HCT116 (cell line): ENCODE data around the gene SLC10A7. TPM values are rescaled to one million over a fixed set of nuclear protein-coding genes. Genes with fewer than 3 reads are reported as not detected.

Source experiments
- ATAC-seq: fragments of 200-7000 bp; cut with Tn5 transposase; 2 replicates; pipeline ENCODE4 v1.9.1; 2020; ENCODE audit warnings: mild to moderate bottlenecking, moderate library complexity
- BruUV-seq: library from RNA; stranded (reverse); fragments of 400-500 nt; replicated peaks from 2 replicates; lab custom pipeline; 2021; lab: Mats Ljungman, UMichigan
- CTCF ChIA-PET: fragments of 300-600 bp; sonication (Branson Sonifier 250); formaldehyde crosslinking; loops from one replicate; lab custom pipeline; 2021; ENCODE audit warnings: antibody characterized with exemption; lab: Charles Lee
- POLR2A ChIA-PET: fragments of 300-600, 350-600 bp; sonication (Branson Sonifier 250); formaldehyde crosslinking; loops from one replicate; lab custom pipeline; 2021; ENCODE audit warnings: antibody characterized with exemption; lab: Charles Lee
- RAD21 ChIA-PET, 2 experiments: fragments of 300-600 bp; sonication (Branson Sonifier 250); formaldehyde crosslinking; loops; one replicate each; lab custom pipeline; 2023; ENCODE audit warnings: low total read pairs in 2 of 2; ENCODE audit not compliant: uncharacterized antibody in 2 of 2, unreplicated experiment in 2 of 2, low non-redundant PET in 1 of 2; lab: Charles Lee
- DNase-seq: peaks from one replicate; pipeline ENCODE4 v3.0.0-alpha.2; 2010; ENCODE audit warnings: low read depth, low spot score
- H2AFZ ChIP-seq: fragments of 200-600 bp; shearing (Covaris generic), sonication (generic); 2 replicates; pipeline ENCODE4 v1.6.1; 2017; ENCODE audit warnings: low read depth, mixed run types, mixed read lengths, antibody characterized with exemption, low read length; ENCODE audit not compliant: poor library complexity, severe bottlenecking
- H3K27ac ChIP-seq: 2 replicates; pipeline ENCODE4 v1.5.1; 2012; ENCODE audit warnings: low read depth, low read length
- H3K27me3 ChIP-seq: fragments of 200-600 bp; sonication (generic); 2 replicates; pipeline ENCODE4 v1.6.1; 2016; ENCODE audit warnings: mixed run types, low read length, mixed read lengths; ENCODE audit not compliant: insufficient read depth
- H3K36me3 ChIP-seq, 2 experiments: fragments of 200-500 bp in 1 of 2; fragments of 200-600 bp in 1 of 2; sonication (Bioruptor generic) in 1 of 2; sonication (generic) in 1 of 2; 2 replicates each; pipeline versions ENCODE4 v1.5.1 to v1.6.1; 2014 to 2016; ENCODE audit warnings: low read length in 2 of 2, inconsistent platforms in 1 of 2, mixed read lengths in 1 of 2, mixed run types in 1 of 2; ENCODE audit not compliant: insufficient read depth in 2 of 2, control insufficient read depth in 1 of 2
- H3K4me1 ChIP-seq, 2 experiments: fragments of 200-600 bp in 1 of 2; sonication (generic) in 1 of 2; 2 replicates each; pipeline versions ENCODE4 v1.5.1 to v1.6.1; 2012 to 2017; ENCODE audit warnings: low read length in 2 of 2, inconsistent platforms in 1 of 2, mild to moderate bottlenecking in 1 of 2, mixed read lengths in 1 of 2, mixed run types in 1 of 2, moderate library complexity in 1 of 2; ENCODE audit not compliant: insufficient read depth in 2 of 2, control insufficient read depth in 1 of 2
- H3K4me2 ChIP-seq: fragments of 200-600 bp; sonication (generic); 2 replicates; pipeline ENCODE4 v1.6.1; 2017; ENCODE audit warnings: mixed run types, low read length, mixed read lengths
- H3K4me3 ChIP-seq, 2 experiments: fragments of 200-600 bp in 1 of 2; sonication (generic) in 1 of 2; replicated peaks in 1 of 2; 2 replicates each; pipeline ENCODE4 v1.5.1; 2011 to 2016; ENCODE audit warnings: low read length in 2 of 2, control low read depth in 1 of 2, low read depth in 1 of 2, mild to moderate bottlenecking in 1 of 2, mixed read lengths in 1 of 2, mixed run types in 1 of 2
- H3K79me2 ChIP-seq: fragments of 200-600 bp; sonication (generic); 2 replicates; pipeline ENCODE4 v1.6.1; 2017; ENCODE audit warnings: mild to moderate bottlenecking, mixed run types, low read length, moderate library complexity, mixed read lengths; ENCODE audit not compliant: insufficient read depth
- H3K9ac ChIP-seq: fragments of 200-600 bp; sonication (generic); 2 replicates; pipeline ENCODE4 v1.6.1; 2016; ENCODE audit warnings: low read length, mixed read lengths
- H3K9me2 ChIP-seq: fragments of 200-600 bp; sonication (generic), shearing (Covaris generic); 2 replicates; pipeline ENCODE4 v1.6.1; 2017; ENCODE audit warnings: mixed run types, mild to moderate bottlenecking, moderate library complexity; ENCODE audit not compliant: insufficient read depth
- H3K9me3 ChIP-seq, 2 experiments: fragments of 200-500 bp in 1 of 2; fragments of 200-600 bp in 1 of 2; sonication (Bioruptor generic) in 1 of 2; sonication (generic) in 1 of 2; 2 replicates each; pipeline ENCODE4 v1.6.1; 2014 to 2017; ENCODE audit warnings: low read length in 2 of 2, mixed read lengths in 2 of 2, inconsistent platforms in 1 of 2, low read depth in 1 of 2, mild to moderate bottlenecking in 1 of 2, mixed run types in 1 of 2, moderate library complexity in 1 of 2; ENCODE audit not compliant: control insufficient read depth in 1 of 2, insufficient read depth in 1 of 2
- H4K20me1 ChIP-seq: fragments of 200-600 bp; sonication (generic), shearing (Covaris generic); 2 replicates; pipeline ENCODE4 v1.6.1; 2017; ENCODE audit warnings: mixed run types, mild to moderate bottlenecking, moderate library complexity; ENCODE audit not compliant: insufficient read depth
- CBX3 ChIP-seq: IDR thresholded peaks from 2 replicates; pipeline ENCODE4 v1.6.1; 2012; ENCODE audit warnings: low read depth
- CEBPB ChIP-seq: IDR thresholded peaks from 2 replicates; pipeline ENCODE4 v1.6.1; 2012; ENCODE audit warnings: low read depth
- CTCF ChIP-seq, 3 experiments: fragments of 200-600 bp in 1 of 3; sonication (generic) in 1 of 3; IDR thresholded peaks in 2 of 3; conservative IDR thresholded peaks in 1 of 3; 2 replicates each; pipeline ENCODE4 v1.5.1; 2012 to 2017; ENCODE audit warnings: low read depth in 2 of 3, low read length in 2 of 3, antibody characterized with exemption in 1 of 3, borderline replicate concordance in 1 of 3, control low read depth in 1 of 3, mild to moderate bottlenecking in 1 of 3, mixed read lengths in 1 of 3, mixed run types in 1 of 3, moderate library complexity in 1 of 3; ENCODE audit not compliant: insufficient read depth in 1 of 3
- ELF1 ChIP-seq: IDR thresholded peaks from 2 replicates; pipeline ENCODE4 v1.6.1; 2012; ENCODE audit warnings: low read depth, borderline replicate concordance
- FOSL1 ChIP-seq: IDR thresholded peaks from 2 replicates; pipeline ENCODE4 v1.6.1; 2012; ENCODE audit warnings: low read depth
- JUND ChIP-seq: IDR thresholded peaks from 2 replicates; pipeline ENCODE4 v1.6.1; 2012
- MAX ChIP-seq: IDR thresholded peaks from 2 replicates; pipeline ENCODE4 v1.6.1; 2012
- POLR2A ChIP-seq: IDR thresholded peaks from 2 replicates; pipeline ENCODE4 v1.7.0; 2011; ENCODE audit warnings: borderline replicate concordance; ENCODE audit not compliant: insufficient read depth, insufficient read length; ENCODE audit errors: extremely low read depth
- RAD21 ChIP-seq: IDR thresholded peaks from 2 replicates; pipeline ENCODE4 v1.6.1; 2012; ENCODE audit warnings: low read depth, mild to moderate bottlenecking
- SRF ChIP-seq: IDR thresholded peaks from 2 replicates; pipeline ENCODE4 v1.6.1; 2012; ENCODE audit warnings: low read depth
- YY1 ChIP-seq: IDR thresholded peaks from 2 replicates; pipeline ENCODE4 v1.6.1; 2011; ENCODE audit warnings: low read length, low read depth, moderate library complexity, mild to moderate bottlenecking; ENCODE audit not compliant: insufficient replicate concordance; ENCODE audit errors: extremely low read depth
- ZNF274 ChIP-seq: fragments of 200-500 bp; sonication (Bioruptor generic); IDR thresholded peaks from 2 replicates; pipeline ENCODE4 v1.6.1; 2014; ENCODE audit warnings: mild to moderate bottlenecking, low read depth, low read length, inconsistent platforms
- intact Hi-C: fragments of 100-400 bp; cut with micrococcal nuclease; formaldehyde crosslinking; loops from 2 replicates; pipeline ENCODE4 v1.10.0; 2022
- total RNA-seq: library from RNA; stranded (reverse); gene quantifications from one replicate; pipeline ENCODE4 v1.2.1, GENCODE V29; 2021; ENCODE audit not compliant: unreplicated experiment

Gene SLC10A7
- total RNA-seq, 1 experiment from 2014 or later = 5.5 TPM

- Histone ChIP-seq H3K9me3 (no peaks in the 10 kb centered on the region), H3K79me2 (no peaks in the 10 kb centered on the region), H3K4me3 (no peak overlapping the region), H3K4me1 (no peaks in the 10 kb centered on the region), H4K20me1 (no peaks in the 10 kb centered on the region), H3K9ac (no peak overlapping the region), H3K27me3 (no peaks in the 10 kb centered on the region), H3K9me2 (no peaks in the 10 kb centered on the region), H3K27ac (no peak overlapping the region), H3K36me3 (no peaks in the 10 kb centered on the region), H2AFZ (no peak overlapping the region), H3K4me2 (no peak overlapping the region)
- DNase-seq = no peak
- ChIA-PET RAD21 (no interaction called here), CTCF (no interaction called here), POLR2A (no interaction called here)
- BruUV-seq = no TSS peak
- intact Hi-C loops = no loop called here
- no peak for ATAC-seq
- TF ChIP-seq POLR2A (no peak), RAD21 (no peak), CBX3 (no peak), JUND (no peak), ELF1 (no peak), FOSL1 (no peak), CEBPB (no peak), CTCF (IDR thresholded peaks at IDR 0.05 in 2 of 3, conservative IDR thresholded peaks at IDR 0.05 in 1 of 3; ENCODE audit: borderline replicate concordance in 1 of 3, insufficient read depth in 1 of 3, low read depth in 2 of 3, low read length in 2 of 3) (no peak), YY1 (no peak), SRF (no peak), MAX (no peak), ZNF274 (no peak)
Measured at GRCh38 chr4:146370841-146371240, 150.9 kb downstream of the SLC10A7 start.
